Spinal cord (tissue), 10 donors: Measurements from ENCODE around the gene DLG2. TPM values are rescaled to one million over a fixed set of nuclear protein-coding genes. Genes with fewer than 3 reads are reported as not detected.

ENCODE experiments used
- DNase-seq, 6 donors: peaks; one replicate each; pipeline versions ENCODE4 v3.0.0 to v3.0.0-alpha.2; 2013 to 2015; ENCODE audit warnings: low spot score in 6 of 6, low read depth in 4 of 6
- H3K27ac ChIP-seq: one replicate; pipeline ENCODE4 v1.5.1; 2013; ENCODE audit warnings: low read depth, low read length, control low read depth
- H3K27me3 ChIP-seq: one replicate; pipeline ENCODE4 v1.6.1; 2013; ENCODE audit warnings: low read length; ENCODE audit not compliant: control insufficient read depth, insufficient read depth
- H3K36me3 ChIP-seq: one replicate; pipeline ENCODE4 v1.6.1; 2013; ENCODE audit warnings: low read length; ENCODE audit not compliant: control insufficient read depth, insufficient read depth
- H3K4me1 ChIP-seq: one replicate; pipeline ENCODE4 v1.6.1; 2013; ENCODE audit warnings: low read length; ENCODE audit not compliant: control insufficient read depth, insufficient read depth
- H3K4me3 ChIP-seq: one replicate; pipeline ENCODE4 v1.5.1; 2013; ENCODE audit warnings: low read depth, low read length, control low read depth
- H3K9me3 ChIP-seq: one replicate; pipeline ENCODE4 v1.6.1; 2013; ENCODE audit warnings: low read length; ENCODE audit not compliant: control insufficient read depth, insufficient read depth
- WGBS: methylation state at CpG from one replicate; pipeline ENCODE4 v1.1.5; 2013; ENCODE audit warnings: missing lambda C conversion rate; ENCODE audit not compliant: insufficient coverage; 5-methylcytosine and 5-hydroxymethylcytosine counted together
- polyA plus RNA-seq, 2 donors: library from polyadenylated mRNA; unstranded; fragments of 120-200 nt; gene quantifications; one replicate each; pipeline ENCODE4 v1.2.1, GENCODE V29; 2013; ENCODE audit not compliant: insufficient read length in 2 of 2
- total RNA-seq, 2 donors: library from RNA; depleted of rRNA in 1 of 2; stranded (reverse); fragments of 120-200 nt in 1 of 2; fragments of >200 nt in 1 of 2; gene quantifications; one replicate each; pipeline versions ENCODE4 v1.2.3 to v1.2.4, GENCODE V29; 2013 to 2014
- donor health status: healthy.

Gene DLG2
- total and polyA plus RNA-seq, 4 donors, result 37.7 to 111 (median 49.0) TPM

DNA sequence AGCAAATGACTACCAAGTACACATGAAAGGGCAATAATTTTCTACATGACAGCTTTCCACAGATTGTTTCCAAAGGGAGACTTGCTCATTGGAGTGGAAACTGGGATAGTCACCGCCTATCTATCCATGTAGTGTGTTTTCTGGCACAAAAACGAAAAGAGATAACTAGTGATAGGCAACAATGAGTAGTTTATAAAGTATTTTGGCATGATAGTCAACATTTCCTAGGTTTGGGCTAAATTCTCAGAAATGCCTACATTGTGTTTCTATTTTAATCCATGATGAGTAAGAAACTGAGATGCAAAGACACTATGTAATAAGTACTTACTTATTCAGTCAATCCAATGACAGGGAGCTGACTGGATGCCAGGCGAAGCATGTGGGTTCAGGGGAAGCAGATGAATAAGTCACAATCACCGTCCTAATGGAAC is 1129.1 kb downstream of the DLG2 start:
- Histone ChIP-seq H3K27me3 (no peaks in the 10 kb centered on the region), H3K27ac (no peak overlapping the region), H3K9me3 (no peaks in the 10 kb centered on the region), H3K36me3 (no peaks in the 10 kb centered on the region), H3K4me3 (no peak overlapping the region), H3K4me1 (no peaks in the 10 kb centered on the region)
- 67% methylated on average over 1 of the region's 4 CpGs for WGBS
- peak in 1 of 6 donors; percentile 76 for DNase-seq

DNA sequence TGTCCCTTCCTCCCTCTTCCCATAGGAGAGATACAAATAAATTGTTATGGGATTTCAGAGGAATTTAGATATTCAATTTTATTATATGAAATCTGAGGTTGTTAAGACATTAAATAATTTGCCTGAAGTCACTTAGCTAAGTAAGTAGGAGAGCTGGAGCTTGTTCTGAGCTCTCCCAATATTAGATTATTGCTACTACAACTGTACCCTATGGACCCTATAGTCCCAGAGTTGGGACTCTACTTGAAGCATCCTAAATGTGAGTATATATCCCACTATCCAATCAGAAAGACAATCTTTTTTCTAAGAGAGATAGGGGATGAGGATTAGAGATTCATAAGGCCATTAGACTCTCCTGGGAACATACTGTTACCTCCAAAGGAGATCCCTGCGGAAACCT is 1130.0 kb downstream of the DLG2 start:
- no peaks in the 10 kb centered on the region for H3K4me1 ChIP-seq
- no peak overlapping the region for H3K27ac ChIP-seq
- H3K27me3 ChIP-seq, result no peaks in the 10 kb centered on the region
- DNase-seq, result peak in 1 of 6 donors; percentile 90
- no peaks in the 10 kb centered on the region for H3K36me3 ChIP-seq
- no peaks in the 10 kb centered on the region for H3K9me3 ChIP-seq
- WGBS, result no CpG with 5 or more reads among the region's 1 CpG
- no peak overlapping the region for H3K4me3 ChIP-seq

- H3K27ac ChIP-seq, result no peak overlapping the region
- no peaks in the 10 kb centered on the region for H3K27me3 ChIP-seq
- 100% methylated on average over 1 of the region's 2 CpGs for WGBS
- H3K4me3 ChIP-seq, result no peak overlapping the region
- H3K9me3 ChIP-seq, result no peaks in the 10 kb centered on the region
- H3K4me1 ChIP-seq, result no peaks in the 10 kb centered on the region
- peak in 1 of 6 donors; percentile 17 for DNase-seq
- no peaks in the 10 kb centered on the region for H3K36me3 ChIP-seq
These were observed 1131.0 kb downstream of the DLG2 start for GRCh38 chr11:84496122-84496521.

DNA sequence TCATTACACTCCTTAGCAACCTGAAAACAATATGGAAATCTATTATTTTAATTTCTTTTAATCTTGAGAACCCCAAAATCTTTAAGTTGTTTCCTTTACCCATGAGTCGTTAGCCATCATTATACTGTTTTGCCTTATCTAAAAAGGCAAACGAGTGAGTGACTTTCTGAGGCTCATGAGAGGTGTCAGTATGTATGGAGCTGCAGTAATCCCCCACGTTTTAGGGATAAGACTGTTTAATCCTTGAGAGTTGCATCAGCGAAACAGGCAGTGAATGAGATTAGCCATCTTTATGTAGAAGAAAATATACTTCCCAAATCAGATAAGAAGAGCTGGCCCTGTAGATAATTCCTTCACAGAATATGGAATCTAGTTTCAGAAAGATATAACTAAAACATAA is 1147.0 kb downstream of the DLG2 start:
- no peaks in the 10 kb centered on the region for H3K27me3 ChIP-seq
- no peaks in the 10 kb centered on the region for H3K4me1 ChIP-seq
- no peaks in the 10 kb centered on the region for H3K9me3 ChIP-seq
- H3K4me3 ChIP-seq, result no peak overlapping the region
- DNase-seq, result no peak
- 48% methylated on average over 2 of the region's 4 CpGs for WGBS
- no peak overlapping the region for H3K27ac ChIP-seq
- H3K36me3 ChIP-seq, result no peaks in the 10 kb centered on the region

- no peaks in the 10 kb centered on the region for H3K36me3 ChIP-seq
- peak in 2 of 6 donors; percentile 41 to 51 for DNase-seq
- no peak overlapping the region for H3K4me3 ChIP-seq
- H3K9me3 ChIP-seq, result no peaks in the 10 kb centered on the region
- H3K27ac ChIP-seq, result no peak overlapping the region
- no peaks in the 10 kb centered on the region for H3K4me1 ChIP-seq
- no peaks in the 10 kb centered on the region for H3K27me3 ChIP-seq
These were observed 1150.6 kb downstream of the DLG2 start for GRCh38 chr11:84476581-84476980.

DNA sequence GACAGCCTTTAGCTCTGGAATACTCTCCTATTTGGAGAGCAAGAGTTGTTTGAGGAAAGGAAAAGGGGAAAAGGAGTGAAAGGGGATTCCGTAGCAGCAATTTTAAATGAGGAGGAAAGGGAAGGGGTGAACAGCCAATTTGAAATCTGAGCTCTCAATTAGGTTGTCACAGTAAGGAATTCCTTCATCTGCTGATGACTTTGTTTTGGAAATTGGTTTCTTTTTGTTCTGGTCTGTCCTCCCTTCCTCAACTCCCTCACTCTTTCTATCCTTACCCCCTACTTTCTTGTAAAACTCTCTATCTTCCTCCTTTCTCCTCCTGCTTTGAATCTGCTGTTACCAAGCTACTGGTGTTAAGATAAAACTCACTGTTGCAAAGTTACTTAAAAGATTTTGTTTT is 1155.6 kb downstream of the DLG2 start:
- no peak for DNase-seq
- 60% methylated on average over 1 of the region's 1 CpG for WGBS
- no peaks in the 10 kb centered on the region for H3K4me1 ChIP-seq
- no peak overlapping the region for H3K4me3 ChIP-seq
- H3K36me3 ChIP-seq, result no peaks in the 10 kb centered on the region
- no peak overlapping the region for H3K27ac ChIP-seq
- H3K9me3 ChIP-seq, result no peaks in the 10 kb centered on the region
- no peaks in the 10 kb centered on the region for H3K27me3 ChIP-seq

GRCh38 chr11:84468235-84468634 is 1158.9 kb downstream of the DLG2 start:
- Histone ChIP-seq H3K9me3 (no peaks in the 10 kb centered on the region), H3K27ac (no peak overlapping the region), H3K4me1 (no peaks in the 10 kb centered on the region), H3K4me3 (no peak overlapping the region), H3K27me3 (no peaks in the 10 kb centered on the region), H3K36me3 (no peaks in the 10 kb centered on the region)
- DNase-seq, result peak in 2 of 6 donors; percentile 35 to 83

DNA sequence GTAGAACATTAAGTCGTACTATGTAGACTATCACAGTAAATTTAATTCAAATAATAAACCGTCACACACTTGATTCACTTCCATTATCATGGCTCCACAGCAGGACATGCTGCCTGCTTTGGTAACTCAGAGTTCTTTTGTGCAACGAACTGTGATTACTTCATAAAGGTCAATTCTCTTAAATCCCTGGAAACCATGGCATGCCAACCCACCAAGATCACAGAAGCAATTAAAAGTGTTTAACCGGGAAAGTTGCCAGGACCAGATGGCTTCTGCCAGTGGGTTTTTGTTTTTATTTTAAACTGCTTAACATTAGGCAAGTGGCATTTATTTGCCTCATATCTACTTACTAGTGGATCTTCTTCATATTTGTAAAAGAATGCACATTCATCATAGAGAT is 1162.1 kb downstream of the DLG2 start:
- Histone ChIP-seq H3K4me3 (no peak overlapping the region), H3K4me1 (no peaks in the 10 kb centered on the region), H3K27ac (no peak overlapping the region), H3K27me3 (no peaks in the 10 kb centered on the region), H3K36me3 (no peaks in the 10 kb centered on the region), H3K9me3 (no peaks in the 10 kb centered on the region)
- 18% methylated on average over 2 of the region's 4 CpGs for WGBS
- peak in 4 of 6 donors; percentile 7 to 87 (median 45) for DNase-seq

DNA sequence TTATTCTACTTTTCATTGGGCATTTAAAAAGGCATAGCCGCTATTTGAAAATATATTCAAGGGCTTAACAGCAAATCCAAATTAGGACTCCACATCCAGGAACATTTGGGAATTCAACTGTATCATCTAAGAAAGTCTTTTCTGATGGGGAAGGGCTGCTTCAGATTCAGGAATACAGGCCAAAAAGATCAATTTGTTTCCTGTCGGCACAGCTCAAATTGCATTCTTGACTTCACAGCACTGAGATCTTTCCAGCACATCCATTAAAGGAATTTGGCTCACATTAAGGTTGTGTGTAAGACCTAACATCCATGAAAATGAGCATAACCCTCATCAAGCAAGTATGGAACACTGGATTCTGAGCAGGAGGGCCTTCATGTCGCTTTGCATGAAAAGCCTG is 1171.5 kb downstream of the DLG2 start:
- DNase-seq, result no peak
- Histone ChIP-seq H3K27ac (no peak overlapping the region), H3K4me1 (no peaks in the 10 kb centered on the region), H3K27me3 (no peaks in the 10 kb centered on the region), H3K4me3 (no peak overlapping the region), H3K36me3 (no peaks in the 10 kb centered on the region), H3K9me3 (no peaks in the 10 kb centered on the region)
- no CpG with 5 or more reads among the region's 3 CpGs for WGBS

- Histone ChIP-seq H3K4me3 (no peak overlapping the region), H3K4me1 (no peaks in the 10 kb centered on the region), H3K36me3 (no peaks in the 10 kb centered on the region), H3K9me3 (no peaks in the 10 kb centered on the region), H3K27ac (no peak overlapping the region), H3K27me3 (no peaks in the 10 kb centered on the region)
- no peak for DNase-seq
These were observed 1174.9 kb downstream of the DLG2 start for GRCh38 chr11:84452211-84452610.
